ENCODE data around the gene LIPA.

Gene LIPA

DNA sequence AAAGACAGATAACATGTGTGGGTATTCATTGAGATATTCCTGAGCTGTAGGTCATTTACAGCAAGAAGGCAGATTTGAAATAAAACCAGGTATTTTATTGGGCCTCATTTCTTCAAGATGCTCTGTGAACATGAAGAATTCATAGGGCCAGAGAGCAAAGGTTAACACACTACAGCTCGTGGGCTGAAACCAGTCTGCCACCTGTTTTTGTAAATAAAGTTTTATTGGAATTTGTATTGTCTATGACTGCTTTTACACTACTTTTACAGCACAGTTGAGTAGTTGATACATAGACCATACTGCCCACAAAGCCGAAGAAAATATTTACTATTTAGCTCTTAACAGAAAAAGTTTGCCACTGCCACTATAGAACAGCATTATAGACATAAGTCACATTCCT lies 22.1 kb upstream of the LIPA start:
- TF ChIP-seq, protein P1, sequence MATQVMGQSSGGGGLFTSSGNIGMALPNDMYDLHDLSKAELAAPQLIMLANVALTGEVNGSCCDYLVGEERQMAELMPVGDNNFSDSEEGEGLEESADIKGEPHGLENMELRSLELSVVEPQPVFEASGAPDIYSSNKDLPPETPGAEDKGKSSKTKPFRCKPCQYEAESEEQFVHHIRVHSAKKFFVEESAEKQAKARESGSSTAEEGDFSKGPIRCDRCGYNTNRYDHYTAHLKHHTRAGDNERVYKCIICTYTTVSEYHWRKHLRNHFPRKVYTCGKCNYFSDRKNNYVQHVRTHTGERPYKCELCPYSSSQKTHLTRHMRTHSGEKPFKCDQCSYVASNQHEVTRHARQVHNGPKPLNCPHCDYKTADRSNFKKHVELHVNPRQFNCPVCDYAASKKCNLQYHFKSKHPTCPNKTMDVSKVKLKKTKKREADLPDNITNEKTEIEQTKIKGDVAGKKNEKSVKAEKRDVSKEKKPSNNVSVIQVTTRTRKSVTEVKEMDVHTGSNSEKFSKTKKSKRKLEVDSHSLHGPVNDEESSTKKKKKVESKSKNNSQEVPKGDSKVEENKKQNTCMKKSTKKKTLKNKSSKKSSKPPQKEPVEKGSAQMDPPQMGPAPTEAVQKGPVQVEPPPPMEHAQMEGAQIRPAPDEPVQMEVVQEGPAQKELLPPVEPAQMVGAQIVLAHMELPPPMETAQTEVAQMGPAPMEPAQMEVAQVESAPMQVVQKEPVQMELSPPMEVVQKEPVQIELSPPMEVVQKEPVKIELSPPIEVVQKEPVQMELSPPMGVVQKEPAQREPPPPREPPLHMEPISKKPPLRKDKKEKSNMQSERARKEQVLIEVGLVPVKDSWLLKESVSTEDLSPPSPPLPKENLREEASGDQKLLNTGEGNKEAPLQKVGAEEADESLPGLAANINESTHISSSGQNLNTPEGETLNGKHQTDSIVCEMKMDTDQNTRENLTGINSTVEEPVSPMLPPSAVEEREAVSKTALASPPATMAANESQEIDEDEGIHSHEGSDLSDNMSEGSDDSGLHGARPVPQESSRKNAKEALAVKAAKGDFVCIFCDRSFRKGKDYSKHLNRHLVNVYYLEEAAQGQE (IDR thresholded peaks at IDR 0.05; ENCODE audit: low read depth), result no peak
- TF ChIP-seq, protein P2, sequence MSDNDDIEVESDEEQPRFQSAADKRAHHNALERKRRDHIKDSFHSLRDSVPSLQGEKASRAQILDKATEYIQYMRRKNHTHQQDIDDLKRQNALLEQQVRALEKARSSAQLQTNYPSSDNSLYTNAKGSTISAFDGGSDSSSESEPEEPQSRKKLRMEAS (IDR thresholded peaks at IDR 0.05), result no peak
- TF ChIP-seq USF1 (IDR thresholded peaks at IDR 0.05) (no peak), EGR1 (IDR thresholded peaks at IDR 0.05) (no peak), YY1 (IDR thresholded peaks at IDR 0.05; ENCODE audit: low read depth) (no peak), EP300 (IDR thresholded peaks at IDR 0.05; ENCODE audit: borderline replicate concordance) (no peak), CEBPB (IDR thresholded peaks at IDR 0.05) (no peak), FOXM1 (IDR thresholded peaks at IDR 0.05; ENCODE audit: borderline replicate concordance, low read depth) (no peak), NFIC (IDR thresholded peaks at IDR 0.05) (no peak), TCF12 (IDR thresholded peaks at IDR 0.05; ENCODE audit: low read depth) (no peak), RAD21 (IDR thresholded peaks at IDR 0.05; ENCODE audit: low read depth) (no peak), TAF1 (IDR thresholded peaks at IDR 0.05; ENCODE audit: low read depth) (no peak), ZBTB7A (IDR thresholded peaks at IDR 0.05; ENCODE audit: low read depth) (no peak)

GRCh38 chr10:89271532-89271931 lies 20.0 kb upstream of the LIPA start:
- TF ChIP-seq NFIC (IDR thresholded peaks at IDR 0.05) (no peak), EP300 (IDR thresholded peaks at IDR 0.05; ENCODE audit: borderline replicate concordance) (no peak), TAF1 (IDR thresholded peaks at IDR 0.05; ENCODE audit: low read depth) (no peak), CREB1 (IDR thresholded peaks at IDR 0.05; ENCODE audit: low read depth) (no peak)

GRCh38 chr10:89270153-89270483 lies 18.5 kb upstream of the LIPA start:
- no peak for TF ChIP-seq TAF1 (IDR thresholded peaks at IDR 0.05; ENCODE audit: low read depth)
- no peak for TF ChIP-seq CEBPB (IDR thresholded peaks at IDR 0.05)
- TF ChIP-seq RAD21 (IDR thresholded peaks at IDR 0.05; ENCODE audit: low read depth), result no peak
- no peak for TF ChIP-seq CREB1 (IDR thresholded peaks at IDR 0.05; ENCODE audit: low read depth)
- no peak for TF ChIP-seq USF1 (IDR thresholded peaks at IDR 0.05)
- no peak for TF ChIP-seq NFIC (IDR thresholded peaks at IDR 0.05)
- no peak for TF ChIP-seq ZBTB7A (IDR thresholded peaks at IDR 0.05; ENCODE audit: low read depth)
- no peak for TF ChIP-seq FOXM1 (IDR thresholded peaks at IDR 0.05; ENCODE audit: borderline replicate concordance, low read depth)
- no peak for TF ChIP-seq EGR1 (IDR thresholded peaks at IDR 0.05)
- TF ChIP-seq, protein P1 (IDR thresholded peaks at IDR 0.05; ENCODE audit: low read depth), result no peak
- no peak for TF ChIP-seq EP300 (IDR thresholded peaks at IDR 0.05; ENCODE audit: borderline replicate concordance)
- TF ChIP-seq, protein P2 (IDR thresholded peaks at IDR 0.05), result no peak
- no peak for TF ChIP-seq YY1 (IDR thresholded peaks at IDR 0.05; ENCODE audit: low read depth)

DNA sequence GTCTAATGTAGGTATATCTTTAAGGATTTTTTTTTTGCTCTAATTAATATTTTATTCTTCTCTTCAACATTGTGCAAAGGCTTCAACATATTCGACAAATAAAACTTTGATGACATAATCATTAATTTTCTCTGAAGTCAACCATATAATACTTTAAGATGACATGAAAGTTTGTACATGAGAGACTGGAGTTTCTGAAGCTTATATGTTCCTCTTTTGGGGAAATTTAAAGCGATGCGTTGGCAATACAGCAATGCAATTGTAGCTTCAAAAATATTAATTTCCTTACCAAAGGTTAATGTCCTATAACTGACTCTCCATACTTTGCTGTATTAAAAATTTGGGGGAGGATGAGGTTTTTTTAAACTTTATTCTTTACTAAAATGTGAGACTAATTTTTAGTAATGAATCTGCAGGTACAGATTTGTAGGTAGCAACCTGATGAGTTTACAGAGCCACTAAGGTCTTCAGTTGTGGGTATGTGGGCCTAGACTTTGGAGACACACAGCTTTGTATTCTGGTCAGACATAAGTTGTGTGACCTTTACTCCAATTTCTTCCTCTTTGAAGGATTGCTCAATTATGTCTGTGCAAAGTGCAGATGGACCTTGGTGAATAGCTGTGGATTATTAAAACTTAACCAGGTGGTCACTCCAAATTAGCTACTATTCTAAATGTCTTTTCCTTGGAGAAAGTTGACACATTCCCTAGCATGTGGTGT lies 18.0 kb upstream of the LIPA start:
- TF ChIP-seq EGR1 (IDR thresholded peaks at IDR 0.05), result no peak
- TF ChIP-seq CEBPB (IDR thresholded peaks at IDR 0.05), result peak; percentile 39; the same call in 1 of the 2 replicates

DNA sequence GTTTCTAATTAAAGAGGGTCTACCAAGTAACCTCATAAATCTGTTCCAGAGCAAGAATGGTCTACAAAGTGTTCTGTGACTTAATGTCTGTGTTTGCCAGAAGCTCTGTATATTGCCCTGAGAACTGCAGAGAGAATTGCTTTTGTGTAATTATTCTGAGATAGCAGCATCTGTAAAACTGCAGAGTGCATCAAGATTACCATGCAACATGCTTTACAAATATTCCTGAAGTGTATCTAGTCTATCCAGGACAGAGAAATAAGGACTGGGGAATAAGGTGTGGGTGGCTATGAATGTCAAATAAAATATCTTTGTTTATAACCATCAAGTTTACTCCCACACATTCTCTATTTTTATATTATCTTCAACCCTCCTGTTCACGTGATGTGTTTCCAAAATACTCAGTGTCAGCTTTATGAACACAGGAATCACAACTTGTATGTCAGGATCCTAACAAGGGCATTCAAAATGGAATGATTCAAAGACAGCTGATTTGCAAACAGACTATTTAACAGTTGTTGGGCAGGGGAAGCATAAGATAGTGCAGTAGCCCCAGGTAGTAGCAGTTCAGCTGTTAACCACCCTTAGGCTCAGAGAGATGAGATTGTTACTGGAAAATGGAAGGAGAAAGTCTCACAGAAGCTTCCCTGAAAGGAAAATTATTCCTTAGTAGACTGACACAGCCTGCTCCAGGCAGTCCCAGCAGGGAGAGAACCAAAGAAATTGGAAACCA lies 15.3 kb upstream of the LIPA start:
- TF ChIP-seq NFIC (IDR thresholded peaks at IDR 0.05), result no peak
- TF ChIP-seq, protein P2 (IDR thresholded peaks at IDR 0.05), result no peak
- no peak for TF ChIP-seq ZBTB7A (IDR thresholded peaks at IDR 0.05; ENCODE audit: low read depth)
- no peak for TF ChIP-seq CEBPB (IDR thresholded peaks at IDR 0.05)
- no peak for TF ChIP-seq RAD21 (IDR thresholded peaks at IDR 0.05; ENCODE audit: low read depth)
- no peak for TF ChIP-seq CREB1 (IDR thresholded peaks at IDR 0.05; ENCODE audit: low read depth)
- no peak for TF ChIP-seq TEAD4 (IDR thresholded peaks at IDR 0.05)

GRCh38 chr10:89263531-89263930 lies 12.0 kb upstream of the LIPA start:
- TF ChIP-seq, protein P2 (IDR thresholded peaks at IDR 0.05), result no peak
- no peak for TF ChIP-seq USF1 (IDR thresholded peaks at IDR 0.05)
- TF ChIP-seq FOXM1 (IDR thresholded peaks at IDR 0.05; ENCODE audit: borderline replicate concordance, low read depth), result no peak
- no peak for TF ChIP-seq YY1 (IDR thresholded peaks at IDR 0.05; ENCODE audit: low read depth)
